GM06990 (cell line): ENCODE data around the gene MTIF3.

ENCODE experiments used
- DNase-seq: peaks from one replicate; pipeline ENCODE4 v3.0.0-alpha.2; 2011; ENCODE audit not compliant: insufficient read length; ENCODE audit errors: extremely low read depth
- H3K27me3 ChIP-seq: replicated peaks from 2 replicates; pipeline ENCODE4 v1.6.0; 2011; ENCODE audit warnings: low read length; ENCODE audit not compliant: control insufficient read depth, insufficient read depth
- H3K36me3 ChIP-seq: 2 replicates; pipeline ENCODE4 v1.5.1; 2011; ENCODE audit warnings: low read length; ENCODE audit not compliant: control insufficient read depth, insufficient read depth
- H3K4me3 ChIP-seq: replicated peaks from 2 replicates; pipeline ENCODE4 v1.5.1; 2011; ENCODE audit warnings: low read depth, mild to moderate bottlenecking, control low read depth, low read length
- TF ChIP-seq, protein P1 (sequence below): IDR thresholded peaks from 2 replicates; pipeline ENCODE4 v1.5.1; 2011; ENCODE audit warnings: low read length, control low read depth, mild to moderate bottlenecking, inconsistent platforms; ENCODE audit not compliant: insufficient read depth, poor library complexity, severe bottlenecking

Gene MTIF3

DNA sequence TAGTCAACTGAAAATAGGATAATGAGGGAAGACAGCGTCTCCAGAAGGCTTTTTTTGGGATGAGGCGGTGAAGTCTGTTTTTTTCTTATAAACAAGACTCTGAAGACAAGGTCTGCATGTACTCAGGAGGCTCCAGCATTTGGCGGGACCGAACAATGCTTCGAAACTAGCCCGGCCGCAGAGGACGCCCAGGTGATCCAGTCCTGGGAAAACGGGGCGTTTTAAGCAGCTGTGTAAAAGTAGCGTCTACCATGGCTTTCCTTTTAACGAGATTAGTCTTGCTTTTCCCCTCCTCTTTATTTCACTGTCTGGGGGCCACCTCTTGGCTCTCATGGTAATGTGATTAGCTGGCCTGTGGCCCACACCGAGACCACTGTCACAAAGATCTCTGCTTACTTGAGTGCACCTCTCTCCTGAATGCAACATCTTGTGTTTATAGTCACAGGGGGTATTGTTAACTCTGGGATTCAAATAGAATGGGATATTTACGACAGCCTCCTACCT is 55.3 kb downstream of the MTIF3 start:
- TF ChIP-seq, protein P1, sequence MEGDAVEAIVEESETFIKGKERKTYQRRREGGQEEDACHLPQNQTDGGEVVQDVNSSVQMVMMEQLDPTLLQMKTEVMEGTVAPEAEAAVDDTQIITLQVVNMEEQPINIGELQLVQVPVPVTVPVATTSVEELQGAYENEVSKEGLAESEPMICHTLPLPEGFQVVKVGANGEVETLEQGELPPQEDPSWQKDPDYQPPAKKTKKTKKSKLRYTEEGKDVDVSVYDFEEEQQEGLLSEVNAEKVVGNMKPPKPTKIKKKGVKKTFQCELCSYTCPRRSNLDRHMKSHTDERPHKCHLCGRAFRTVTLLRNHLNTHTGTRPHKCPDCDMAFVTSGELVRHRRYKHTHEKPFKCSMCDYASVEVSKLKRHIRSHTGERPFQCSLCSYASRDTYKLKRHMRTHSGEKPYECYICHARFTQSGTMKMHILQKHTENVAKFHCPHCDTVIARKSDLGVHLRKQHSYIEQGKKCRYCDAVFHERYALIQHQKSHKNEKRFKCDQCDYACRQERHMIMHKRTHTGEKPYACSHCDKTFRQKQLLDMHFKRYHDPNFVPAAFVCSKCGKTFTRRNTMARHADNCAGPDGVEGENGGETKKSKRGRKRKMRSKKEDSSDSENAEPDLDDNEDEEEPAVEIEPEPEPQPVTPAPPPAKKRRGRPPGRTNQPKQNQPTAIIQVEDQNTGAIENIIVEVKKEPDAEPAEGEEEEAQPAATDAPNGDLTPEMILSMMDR = no peak
- DNase-seq = no peak
- H3K4me3 ChIP-seq = no peak overlapping the region
- H3K27me3 ChIP-seq = no peaks in the 10 kb centered on the region; the same call in 1 of the 2 replicates
- H3K36me3 ChIP-seq = no peaks in the 10 kb centered on the region

- Histone ChIP-seq H3K36me3 (no peaks in the 10 kb centered on the region), H3K27me3 (no peaks in the 10 kb centered on the region; the same call in 1 of the 2 replicates), H3K4me3 (no peak overlapping the region)
- DNase-seq = no peak
- TF ChIP-seq, protein P1 = no peak
These were observed 57.3 kb downstream of the MTIF3 start for GRCh38 chr13:27393101-27393500.

GRCh38 chr13:27391471-27391870 is 58.9 kb downstream of the MTIF3 start:
- no peaks in the 10 kb centered on the region; the same call in 1 of the 2 replicates for H3K27me3 ChIP-seq
- no peak overlapping the region for H3K4me3 ChIP-seq
- H3K36me3 ChIP-seq = no peaks in the 10 kb centered on the region
- no peak for DNase-seq
- TF ChIP-seq, protein P1 = no peak

GRCh38 chr13:27389891-27390290 is 60.5 kb downstream of the MTIF3 start:
- no peak overlapping the region for H3K4me3 ChIP-seq
- H3K36me3 ChIP-seq = no peaks in the 10 kb centered on the region
- DNase-seq = no peak
- no peaks in the 10 kb centered on the region; the same call in 1 of the 2 replicates for H3K27me3 ChIP-seq
- TF ChIP-seq, protein P1 = no peak

- Histone ChIP-seq H3K36me3 (no peaks in the 10 kb centered on the region), H3K27me3 (no peaks in the 10 kb centered on the region; the same call in 1 of the 2 replicates), H3K4me3 (no peak overlapping the region)
- TF ChIP-seq, protein P1 = no peak
- no peak for DNase-seq
These were observed 62.1 kb downstream of the MTIF3 start for GRCh38 chr13:27388241-27388640.
